Measurements from ENCODE around the gene CDIPT. TPM values are rescaled to one million over a fixed set of nuclear protein-coding genes. Genes with fewer than 3 reads are reported as not detected.

The CDIPT gene
- total and polyA plus RNA-seq, 2 of the 13 experiments (the other 11 are each of a cell fraction or from before 2014, with no cell fraction given) = 54.9 to 97.5 TPM

- TF ChIP-seq GABPA (IDR thresholded peaks at IDR 0.05; ENCODE audit: low read depth, low read length) (no peak), GABPA (CRISPR knock-in tag; IDR thresholded peaks at IDR 0.05; ENCODE audit: low read depth) (0 out of 2 replicates have a peak, but pooled peaks have one; percentile 21), ZNF562 (CRISPR knock-in tag; IDR thresholded peaks at IDR 0.05; ENCODE audit: borderline replicate concordance) (no peak), CC2D1A (CRISPR knock-in tag; IDR thresholded peaks at IDR 0.05) (no peak), THAP7 (CRISPR knock-in tag; IDR thresholded peaks at IDR 0.05) (peak; percentile 82; the same call in 1 of the 2 replicates), NCOA5 (CRISPR knock-in tag; IDR thresholded peaks at IDR 0.05) (no peak), SMAD1 (CRISPR knock-in tag; IDR thresholded peaks at IDR 0.05; ENCODE audit: borderline replicate concordance, low read depth) (peak; percentile 87), DBP (CRISPR knock-in tag; IDR thresholded peaks at IDR 0.05; ENCODE audit: not compliant biosample characterization) (no peak), NFYB (CRISPR knock-in tag; IDR thresholded peaks at IDR 0.05) (peak; percentile 64), ZNF790 (CRISPR knock-in tag; IDR thresholded peaks at IDR 0.05; ENCODE audit: borderline replicate concordance) (0 out of 2 replicates have a peak, but pooled peaks have one; percentile 20), KLF15 (CRISPR knock-in tag; IDR thresholded peaks at IDR 0.05; ENCODE audit: borderline replicate concordance) (0 out of 2 replicates have a peak, but pooled peaks have one; percentile 27), FOXA3 (CRISPR knock-in tag; IDR thresholded peaks at IDR 0.05) (no peak), KDM5A (IDR thresholded peaks at IDR 0.05; ENCODE audit: borderline replicate concordance, low read length) (no peak; the same call in 1 of the 2 replicates), AHDC1 (CRISPR knock-in tag; IDR thresholded peaks at IDR 0.05; ENCODE audit: borderline replicate concordance) (no peak), USF2 (IDR thresholded peaks at IDR 0.05; ENCODE audit: low read depth, low read length) (no peak), USF2 (CRISPR knock-in tag; IDR thresholded peaks at IDR 0.05; ENCODE audit: borderline replicate concordance) (no peak), MLLT10 (CRISPR knock-in tag; IDR thresholded peaks at IDR 0.05) (no peak), TSC22D2 (CRISPR knock-in tag; IDR thresholded peaks at IDR 0.05; ENCODE audit: borderline replicate concordance) (no peak), SP4 (CRISPR knock-in tag; IDR thresholded peaks at IDR 0.05) (peak; percentile 79)
Observed at GRCh38 chr16:29900102-29900887, 37.3 kb upstream of the CDIPT start, which contains the start of gene ASPHD1 (continued).
